Ovary (tissue), 3 donors: ENCODE measurements around the gene CCT3.
"Not testable (repeated sequence)": the region's sequence is repeated elsewhere in the genome, so short reads cannot be mapped to it uniquely, and the experiment has no call there.

Experiments
- CTCF ChIP-seq, 3 donors: fragments of 450-650 bp in 2 of 3; fragments of 200-600 bp in 1 of 3; IDR thresholded peaks; one replicate each; pipeline versions ENCODE4 v1.5.1 to v1.8.0; 2016 to 2022; ENCODE audit warnings: antibody characterized with exemption in 3 of 3, mild to moderate bottlenecking in 1 of 3
- EP300 ChIP-seq: sonication (generic); formaldehyde crosslinking; IDR thresholded peaks from one replicate; pipeline ENCODE4 v1.6.1; 2017; ENCODE audit warnings: antibody characterized with exemption
- POLR2A ChIP-seq: fragments of 450-650 bp; IDR thresholded peaks from one replicate; pipeline ENCODE4 v1.6.1; 2017; ENCODE audit warnings: antibody characterized with exemption, mild to moderate bottlenecking, moderate library complexity
- donor health status: DM: no; HTN: no; CAD: no.

GRCh38 chr1:156346035-156346434 lies 7.9 kb upstream of the CCT3 start:
- TF ChIP-seq EP300; CTCF (IDR thresholded peaks at IDR 0.05); POLR2A: not testable (repeated sequence)
